Gastrocnemius medialis (tissue), 4 donors: ENCODE measurements around the gene FCGBP. TPM values are rescaled to one million over a fixed set of nuclear protein-coding genes. Genes with fewer than 3 reads are reported as not detected.

ENCODE experiments used
- ATAC-seq, 2 donors: fragments of 150-250 bp; one replicate each; pipeline ENCODE4 v1.9.1; 2016
- DNase-seq, 2 donors: peaks; one replicate each; pipeline ENCODE4 v3.0.0-alpha.2; 2019
- H3K27ac ChIP-seq, 4 donors: fragments of 200-600 bp; sonication (generic); 1 replicate in 1 of 4; 2 replicates in 3 of 4; pipeline ENCODE4 v1.5.1; 2016 to 2018; ENCODE audit warnings: mild to moderate bottlenecking in 2 of 4, moderate library complexity in 1 of 4
- H3K27me3 ChIP-seq, 3 donors: fragments of 200-600 bp; sonication (generic) in 2 of 3; 1 replicate in 1 of 3; 2 replicates in 2 of 3; pipeline versions ENCODE4 v1.5.1 to v1.6.0; 2016 to 2019; ENCODE audit warnings: mild to moderate bottlenecking in 1 of 3, moderate library complexity in 1 of 3
- H3K36me3 ChIP-seq, 2 donors: fragments of 200-600 bp; sonication (generic) in 1 of 2; one replicate each; pipeline ENCODE4 v1.5.1; 2017 to 2018
- H3K4me1 ChIP-seq, 2 donors: fragments of 200-600 bp; sonication (generic) in 1 of 2; one replicate each; pipeline ENCODE4 v1.5.1; 2016 to 2017; ENCODE audit warnings: mild to moderate bottlenecking in 2 of 2
- H3K4me3 ChIP-seq, 4 donors: fragments of 200-600 bp; sonication (generic) in 3 of 4; 1 replicate in 1 of 4; 2 replicates in 3 of 4; pipeline ENCODE4 v1.5.1; 2016 to 2019; ENCODE audit warnings: mild to moderate bottlenecking in 2 of 4
- H3K9me3 ChIP-seq, 3 donors: fragments of 200-600 bp; sonication (generic) in 2 of 3; 1 replicate in 1 of 3; 2 replicates in 2 of 3; pipeline ENCODE4 v1.5.1; 2016 to 2019
- POLR2A ChIP-seq, 2 donors: fragments of 450-650 bp; IDR thresholded peaks; one replicate each; pipeline ENCODE4 v1.6.1; 2017; ENCODE audit warnings: antibody characterized with exemption in 2 of 2, mild to moderate bottlenecking in 2 of 2, moderate library complexity in 2 of 2
- in situ Hi-C, 4 donors: fragments of 200-750 bp; cut with MboI; loops; one replicate each; pipeline versions ENCODE4 v1.15.0 to v1.8.0; 2017; ENCODE audit warnings: low sequenced_read_pairs in 4 of 4
- intact Hi-C: fragments of 100-400 bp; cut with DNase I; formaldehyde crosslinking; loops from one replicate; pipeline ENCODE4 v1.15.1; 2023; ENCODE audit warnings: low total_unique reads
- total RNA-seq, 4 donors: library from RNA; depleted of rRNA; stranded (reverse); fragments of >200 nt; gene quantifications; one replicate each; pipeline versions ENCODE4 v1.1.0 to v1.2.3, GENCODE V29; 2016
- TF ChIP-seq, protein P1 (sequence below), 5 experiments: fragments of 450-650 bp in 3 of 5; fragments of 200-600 bp in 2 of 5; sonication (generic) in 2 of 5; IDR thresholded peaks in 4 of 5; conservative IDR thresholded peaks in 1 of 5; 1 replicate in 4 of 5; 2 replicates in 1 of 5; pipeline ENCODE4 v1.5.1; 2016 to 2019; ENCODE audit warnings: antibody characterized with exemption in 5 of 5, mild to moderate bottlenecking in 3 of 5, moderate library complexity in 3 of 5

FCGBP gene
- total RNA-seq, 4 donors from 2014 or later = 2.2 to 11.2 (median 7.2) TPM

DNA sequence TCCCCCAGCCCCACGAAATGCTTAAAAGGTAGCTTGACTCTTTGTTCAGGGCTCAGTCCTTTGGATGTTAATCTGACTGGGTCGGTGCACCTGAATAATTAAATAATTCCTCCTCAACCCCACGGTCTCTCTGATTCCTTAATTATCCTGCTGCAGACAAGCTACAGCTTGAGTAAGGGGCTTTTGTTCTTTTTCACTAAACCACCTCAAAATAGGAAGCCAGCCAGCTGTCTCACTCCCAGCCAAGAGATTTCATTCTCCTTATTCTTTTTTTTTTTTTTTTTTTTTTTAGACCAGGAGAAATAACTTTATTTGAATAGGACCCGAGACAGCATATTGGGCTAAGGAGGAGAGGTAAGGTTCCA is 7.9 kb upstream of the FCGBP start:
- ATAC-seq (no peak), DNase-seq (no peak)
- H3K27ac ChIP-seq = no peak overlapping the region
- no peaks in the 10 kb centered on the region for H3K9me3 ChIP-seq
- no peak overlapping the region for H3K4me3 ChIP-seq
- H3K4me1 ChIP-seq = no peaks in the 10 kb centered on the region
- no peaks in the 10 kb centered on the region for H3K36me3 ChIP-seq
- in situ Hi-C loops (no loop called here), intact Hi-C loops (no loop called here)
- TF ChIP-seq, protein P1, sequence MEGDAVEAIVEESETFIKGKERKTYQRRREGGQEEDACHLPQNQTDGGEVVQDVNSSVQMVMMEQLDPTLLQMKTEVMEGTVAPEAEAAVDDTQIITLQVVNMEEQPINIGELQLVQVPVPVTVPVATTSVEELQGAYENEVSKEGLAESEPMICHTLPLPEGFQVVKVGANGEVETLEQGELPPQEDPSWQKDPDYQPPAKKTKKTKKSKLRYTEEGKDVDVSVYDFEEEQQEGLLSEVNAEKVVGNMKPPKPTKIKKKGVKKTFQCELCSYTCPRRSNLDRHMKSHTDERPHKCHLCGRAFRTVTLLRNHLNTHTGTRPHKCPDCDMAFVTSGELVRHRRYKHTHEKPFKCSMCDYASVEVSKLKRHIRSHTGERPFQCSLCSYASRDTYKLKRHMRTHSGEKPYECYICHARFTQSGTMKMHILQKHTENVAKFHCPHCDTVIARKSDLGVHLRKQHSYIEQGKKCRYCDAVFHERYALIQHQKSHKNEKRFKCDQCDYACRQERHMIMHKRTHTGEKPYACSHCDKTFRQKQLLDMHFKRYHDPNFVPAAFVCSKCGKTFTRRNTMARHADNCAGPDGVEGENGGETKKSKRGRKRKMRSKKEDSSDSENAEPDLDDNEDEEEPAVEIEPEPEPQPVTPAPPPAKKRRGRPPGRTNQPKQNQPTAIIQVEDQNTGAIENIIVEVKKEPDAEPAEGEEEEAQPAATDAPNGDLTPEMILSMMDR (IDR thresholded peaks at IDR 0.05 in 4 of 5, conservative IDR thresholded peaks at IDR 0.05 in 1 of 5) = no peak
- no peak for TF ChIP-seq POLR2A (IDR thresholded peaks at IDR 0.05)
- H3K27me3 ChIP-seq = no peaks in the 10 kb centered on the region

DNA sequence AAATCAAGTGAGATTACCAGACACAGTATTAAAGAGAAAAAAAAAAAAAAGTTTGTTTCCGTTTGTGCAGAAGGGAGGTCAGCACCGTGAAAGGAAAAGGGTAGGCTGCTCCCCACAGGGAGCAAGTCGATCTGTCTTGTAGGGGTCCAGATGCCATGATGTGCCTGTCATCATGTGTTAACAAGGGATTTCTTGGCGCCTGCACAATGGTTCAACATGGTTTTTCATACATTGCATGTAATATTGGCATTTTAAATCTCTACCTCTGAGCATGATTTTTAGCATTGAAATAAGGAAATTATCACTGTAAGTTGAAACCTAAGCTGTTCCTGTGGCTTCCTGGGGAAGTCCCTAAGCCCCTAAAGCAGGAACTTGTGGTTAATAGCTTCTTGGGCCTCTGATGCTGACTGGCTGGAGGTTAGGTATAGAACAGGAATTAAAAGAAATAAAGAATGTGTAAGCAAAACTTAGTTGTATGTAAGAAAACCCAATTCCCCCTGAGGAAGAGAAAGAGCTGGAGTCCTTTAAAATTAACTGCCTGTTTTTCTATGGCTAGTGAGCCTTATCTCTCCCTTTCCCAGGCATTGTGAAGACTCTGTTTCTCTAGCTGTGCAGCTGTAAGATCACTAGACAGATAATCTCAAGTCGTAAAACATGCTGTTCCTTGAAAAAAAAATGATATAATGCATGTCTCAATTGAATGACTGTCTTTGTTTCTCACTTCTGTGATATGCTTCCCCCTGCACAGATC is 7.4 kb upstream of the FCGBP start:
- no peaks in the 10 kb centered on the region for H3K27me3 ChIP-seq
- intact Hi-C loops = no loop called here
- no peak for TF ChIP-seq POLR2A (IDR thresholded peaks at IDR 0.05)
- TF ChIP-seq, protein P1 (IDR thresholded peaks at IDR 0.05 in 4 of 5, conservative IDR thresholded peaks at IDR 0.05 in 1 of 5) = no peak

DNA sequence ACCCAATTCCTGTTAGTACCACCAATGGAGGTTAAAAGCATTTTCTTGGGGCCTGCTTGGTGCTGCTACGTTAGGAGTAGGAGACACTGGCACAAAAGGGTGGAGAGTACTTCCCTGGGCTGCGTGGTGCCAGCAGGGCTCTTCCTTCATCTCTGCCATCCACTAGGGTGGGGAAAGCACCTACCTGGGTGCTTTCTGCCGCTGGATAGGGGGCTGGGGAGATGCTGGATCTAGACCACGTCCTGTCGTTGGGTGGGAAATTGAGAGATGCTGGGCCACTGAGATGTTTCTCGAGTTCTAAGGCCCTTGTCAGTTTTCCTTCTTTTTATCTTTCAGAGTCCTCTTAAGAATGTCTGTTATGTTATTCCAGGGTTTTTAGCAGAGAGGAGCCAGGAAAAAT is 6.7 kb upstream of the FCGBP start:
- Histone ChIP-seq H3K4me3 (no peak overlapping the region), H3K36me3 (no peaks in the 10 kb centered on the region), H3K27me3 (no peaks in the 10 kb centered on the region), H3K9me3 (no peaks in the 10 kb centered on the region), H3K27ac (no peak overlapping the region), H3K4me1 (no peaks in the 10 kb centered on the region)
- ATAC-seq (no peak), DNase-seq (no peak)
- TF ChIP-seq, protein P1 (IDR thresholded peaks at IDR 0.05 in 4 of 5, conservative IDR thresholded peaks at IDR 0.05 in 1 of 5) = no peak
- TF ChIP-seq POLR2A (IDR thresholded peaks at IDR 0.05) = no peak
- in situ Hi-C loops = no loop called here
- intact Hi-C loops = no loop called here

More for the DNA sequence above, 7.4 kb upstream of the FCGBP start:
- no peak overlapping the region for H3K27ac ChIP-seq
- no peak overlapping the region for H3K4me3 ChIP-seq
- H3K4me1 ChIP-seq = no peaks in the 10 kb centered on the region
- no peaks in the 10 kb centered on the region for H3K36me3 ChIP-seq
- no peak for ATAC-seq
- in situ Hi-C loops = no loop called here
- H3K9me3 ChIP-seq = no peaks in the 10 kb centered on the region
- DNase-seq = no peak

DNA sequence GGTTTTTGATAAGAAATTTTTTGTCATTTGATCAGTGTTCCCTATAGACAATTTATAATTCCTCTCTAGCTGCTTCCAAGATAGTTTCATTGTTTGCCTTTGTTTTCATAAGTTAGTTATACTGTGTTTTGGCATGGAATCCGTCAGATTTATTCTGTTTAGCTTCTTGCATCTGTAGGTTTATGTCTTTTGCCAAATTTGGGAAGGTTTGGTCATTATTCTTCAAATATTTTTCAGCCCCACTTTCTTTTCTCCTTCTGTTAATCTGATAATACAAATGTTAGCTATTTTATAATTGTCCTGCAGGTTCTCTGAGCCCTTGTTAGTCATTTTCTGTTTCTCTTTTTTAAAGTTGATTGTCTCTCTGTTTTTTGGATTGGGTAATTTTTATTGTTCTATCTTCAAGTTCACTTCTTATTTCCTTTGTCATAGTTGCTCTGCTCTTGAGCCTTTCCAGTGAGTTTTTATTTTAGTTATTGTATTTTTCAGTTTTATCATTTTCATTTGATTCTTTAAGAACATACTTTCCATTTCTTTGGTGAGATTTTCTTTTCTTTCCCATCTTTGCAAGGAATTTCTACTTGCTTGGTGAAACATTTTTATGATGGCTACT is 5.9 kb upstream of the FCGBP start:
- intact Hi-C loops = no loop called here
- DNase-seq (no peak), ATAC-seq (no peak)
- H3K36me3 ChIP-seq = no peaks in the 10 kb centered on the region
- in situ Hi-C loops = no loop called here
- no peaks in the 10 kb centered on the region for H3K9me3 ChIP-seq
- no peak overlapping the region for H3K27ac ChIP-seq
- no peak overlapping the region for H3K4me3 ChIP-seq
- no peak for TF ChIP-seq POLR2A (IDR thresholded peaks at IDR 0.05)
- TF ChIP-seq, protein P1 (IDR thresholded peaks at IDR 0.05 in 4 of 5, conservative IDR thresholded peaks at IDR 0.05 in 1 of 5) = no peak
- no peaks in the 10 kb centered on the region for H3K4me1 ChIP-seq
- H3K27me3 ChIP-seq = no peaks in the 10 kb centered on the region
